ENCODE data around the gene C12orf75.
"Not testable (repeated sequence)": the region's sequence is repeated elsewhere in the genome, so short reads cannot be mapped to it uniquely, and the experiment has no call there.

The C12orf75 gene

DNA sequence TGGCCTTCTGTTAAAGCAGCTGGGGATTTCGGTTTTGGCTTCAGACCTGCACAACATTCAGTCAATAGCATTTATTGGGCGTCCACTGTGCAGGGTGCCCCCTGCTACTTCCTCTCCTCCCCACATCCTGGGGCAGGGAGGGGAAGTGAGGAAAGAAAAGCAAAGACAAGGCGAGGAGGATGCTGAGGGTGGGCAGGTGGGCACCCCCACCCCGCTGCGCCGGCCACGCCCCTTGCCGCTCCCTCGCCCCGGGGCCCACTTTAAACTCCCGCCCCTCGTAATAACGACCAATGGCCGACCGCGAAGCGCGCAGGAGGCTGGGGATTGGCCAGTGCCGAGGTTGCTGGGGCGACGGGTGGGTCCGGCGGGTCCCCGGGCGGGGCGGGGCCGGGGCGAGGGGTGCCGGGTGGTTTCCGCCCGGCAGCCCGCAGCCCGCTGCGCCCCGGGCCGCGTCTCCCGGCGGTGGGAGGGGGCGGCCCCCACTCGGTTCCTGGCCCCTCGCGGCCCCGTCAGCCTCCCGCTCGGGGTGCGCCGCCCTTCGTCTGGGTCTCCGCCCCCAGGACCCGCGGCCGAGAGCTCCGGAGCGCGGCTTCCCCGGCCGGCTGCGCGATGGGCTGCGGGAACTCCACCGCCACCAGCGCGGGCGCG, at the start of gene C12orf75:
Gene C12orf75 (plus strand): TSS at position 409 of the 648 bp plus-strand sequence. CDS start 201 bp downstream, at position 610.
- DNase-seq: peak; percentile 90

DNA sequence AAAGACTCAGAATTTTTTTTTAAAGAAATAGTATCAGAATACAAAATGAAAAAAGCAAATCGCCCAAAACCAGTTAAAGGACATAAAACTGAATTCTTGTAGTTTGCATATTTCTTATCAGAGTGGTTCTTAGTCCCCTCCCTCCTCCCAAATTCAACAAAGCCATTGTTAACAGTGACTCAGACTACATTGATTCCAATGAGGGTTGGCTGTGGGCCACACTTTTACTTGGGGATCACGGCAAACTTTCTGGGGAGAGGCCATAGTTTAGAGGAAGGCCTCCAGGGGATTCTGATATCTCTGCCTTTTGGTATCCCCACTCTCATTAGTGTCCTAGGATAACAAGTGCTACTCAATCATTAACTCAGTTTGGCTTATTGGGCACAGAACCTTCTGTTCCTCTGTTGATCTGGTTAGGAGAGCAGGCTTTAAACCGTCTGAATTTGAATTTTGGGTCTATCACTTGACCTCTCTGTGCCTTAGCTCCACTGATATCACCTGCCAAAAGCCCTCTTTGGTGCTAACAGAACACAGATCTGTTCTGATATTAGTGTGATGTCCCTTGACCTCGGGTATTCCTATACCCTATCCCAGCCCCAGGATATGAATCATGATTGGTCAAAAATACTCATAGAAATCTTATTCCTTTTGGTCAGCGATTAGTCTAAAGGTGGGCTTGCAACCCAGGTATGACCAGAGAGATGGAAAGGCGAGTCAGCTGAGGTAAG, 49.4 kb upstream of the C12orf75 start:
- no peak for DNase-seq

DNA sequence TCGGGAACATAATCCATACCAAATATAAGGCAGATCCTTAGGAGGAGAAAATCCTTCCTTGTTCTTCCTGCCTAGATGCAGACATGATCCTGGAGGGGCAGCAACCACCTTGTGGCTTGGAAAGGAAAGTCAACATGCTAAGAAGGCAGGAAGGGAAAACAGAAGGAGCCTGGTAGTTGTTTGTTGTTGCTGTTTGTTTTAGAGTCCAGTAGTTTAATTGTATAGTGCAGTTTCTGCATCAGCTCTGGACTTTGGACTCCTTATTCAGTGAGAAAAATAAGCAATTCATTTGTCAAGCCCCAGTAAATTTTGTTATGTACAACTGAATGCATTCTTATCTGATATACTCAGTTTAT, 48.8 kb upstream of the C12orf75 start:
- DNase-seq: no peak

DNA sequence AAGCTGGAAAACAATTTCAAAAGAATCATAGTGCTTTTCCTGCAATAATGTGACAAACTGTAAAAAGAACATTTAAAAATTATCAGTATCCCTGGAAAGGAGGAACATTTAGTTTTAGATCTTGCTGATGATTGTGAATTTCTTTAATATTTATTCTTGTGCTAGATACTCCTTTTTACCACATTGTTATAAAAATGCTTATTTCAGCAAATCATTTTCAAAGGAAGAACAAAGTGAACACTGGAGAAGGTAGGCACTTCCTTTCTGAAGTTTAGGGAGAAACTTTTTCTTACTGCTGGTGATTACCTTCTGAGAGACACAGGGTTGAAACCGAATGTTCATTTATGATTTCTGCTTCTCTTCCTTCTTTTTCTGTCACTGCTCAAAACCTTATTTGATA, 45.1 kb upstream of the C12orf75 start:
- DNase-seq: no peak

DNA sequence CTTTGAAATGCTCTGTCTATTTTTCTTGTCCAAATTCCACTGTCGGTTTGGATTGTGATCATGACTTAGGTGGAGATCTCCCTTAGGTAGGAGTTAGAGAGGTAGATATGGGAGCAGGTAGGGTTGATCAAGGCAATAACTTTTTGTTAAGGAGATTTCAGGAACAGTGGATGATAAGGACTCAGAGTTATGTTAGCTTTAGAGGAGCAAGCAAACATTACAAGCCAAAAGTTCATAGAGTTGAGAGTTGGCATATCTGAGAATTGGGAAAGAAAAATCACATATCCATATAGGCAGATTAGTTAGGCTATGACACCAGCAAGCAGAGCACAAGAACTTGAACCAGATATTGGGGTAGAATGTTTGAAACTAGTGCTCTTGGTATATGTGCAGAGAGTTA, 43.1 kb upstream of the C12orf75 start:
- no peak for DNase-seq

DNA sequence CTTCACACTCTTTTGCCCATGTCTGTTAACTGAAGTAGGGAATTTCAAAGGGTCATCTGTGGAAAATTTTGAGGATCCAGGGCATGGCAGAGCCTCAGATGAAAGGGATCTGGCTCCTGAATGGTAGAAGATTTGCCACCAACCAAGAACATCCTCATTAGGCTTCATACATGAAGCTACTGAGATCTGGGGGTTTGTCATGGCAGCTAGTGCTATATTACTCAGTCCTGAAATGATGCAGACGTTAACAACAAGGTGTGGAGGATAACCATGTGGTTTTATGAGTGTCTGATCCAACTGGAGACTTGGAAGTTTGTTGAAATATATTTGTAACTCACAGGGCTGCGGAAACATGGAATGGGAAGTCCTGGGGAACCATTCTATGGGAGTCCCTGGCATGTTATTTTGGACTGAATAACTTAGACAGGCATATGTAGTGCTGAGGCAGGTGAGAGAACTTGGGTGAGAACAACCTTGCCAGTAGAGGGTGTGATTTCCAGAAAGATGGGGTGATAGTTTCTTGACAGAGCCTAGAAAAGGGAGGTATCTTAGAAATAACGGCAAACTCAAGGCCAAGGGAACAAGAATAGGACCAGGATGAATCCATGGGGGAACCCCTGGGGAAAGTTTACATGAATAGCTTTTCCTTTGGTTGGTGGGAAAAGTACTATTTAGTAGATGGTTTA, 42.0 kb upstream of the C12orf75 start:
- DNase-seq: no peak

DNA sequence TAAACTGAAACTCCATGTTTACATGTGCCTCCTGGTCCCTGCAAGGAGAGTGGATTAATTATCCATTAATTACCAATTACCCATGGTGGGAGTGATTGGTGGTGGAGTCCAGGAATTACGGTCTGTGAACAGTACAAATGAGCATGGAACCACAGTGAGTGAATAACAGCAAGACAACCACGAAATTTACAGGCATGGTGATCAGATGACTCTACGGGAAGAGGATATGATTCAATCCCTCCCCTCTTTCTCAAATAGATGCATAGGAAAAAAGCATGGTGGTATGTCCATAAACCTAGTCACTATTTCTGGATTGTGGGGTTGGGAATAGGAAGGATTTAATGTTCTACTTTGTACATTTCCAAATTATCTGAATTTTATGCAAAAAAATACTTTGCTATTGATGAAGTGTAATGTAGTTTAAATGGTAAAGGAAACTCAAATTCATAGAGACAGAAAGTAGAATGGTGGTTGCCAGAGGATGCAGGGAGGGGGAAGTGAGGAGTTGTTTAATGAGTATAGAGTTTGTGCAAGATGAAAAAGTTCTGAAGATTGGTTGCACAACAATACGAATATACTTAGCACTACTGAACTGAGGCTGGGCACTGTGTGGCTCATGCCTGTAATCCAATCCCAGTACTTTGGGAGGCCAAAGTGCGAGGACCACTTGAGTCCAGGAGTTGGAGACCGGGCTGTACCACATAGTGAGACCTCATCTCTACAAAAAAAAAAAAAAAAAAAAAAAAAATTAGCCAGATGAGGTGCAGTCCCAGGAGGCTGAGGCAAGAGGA, 41.2 kb upstream of the C12orf75 start:
- DNase-seq: no peak

DNA sequence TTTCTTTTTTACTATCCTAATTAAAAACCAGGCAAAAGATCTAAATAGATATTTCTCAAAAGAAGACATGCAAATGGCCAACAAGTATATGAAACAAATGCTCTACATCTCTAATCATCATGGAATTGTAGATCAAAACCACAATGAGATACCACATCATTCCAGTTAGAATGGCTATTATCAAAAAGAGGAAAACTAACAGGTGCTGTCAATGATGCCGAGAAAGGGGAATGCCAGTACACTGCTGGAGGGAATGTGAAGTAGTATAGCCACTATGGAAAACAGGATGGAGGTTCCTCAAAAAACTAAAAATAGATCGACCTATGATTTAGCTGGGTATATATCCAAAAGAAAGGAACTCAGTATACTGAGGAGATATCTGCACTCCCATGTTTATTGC, 39.0 kb upstream of the C12orf75 start:
- DNase-seq: no peak

DNA sequence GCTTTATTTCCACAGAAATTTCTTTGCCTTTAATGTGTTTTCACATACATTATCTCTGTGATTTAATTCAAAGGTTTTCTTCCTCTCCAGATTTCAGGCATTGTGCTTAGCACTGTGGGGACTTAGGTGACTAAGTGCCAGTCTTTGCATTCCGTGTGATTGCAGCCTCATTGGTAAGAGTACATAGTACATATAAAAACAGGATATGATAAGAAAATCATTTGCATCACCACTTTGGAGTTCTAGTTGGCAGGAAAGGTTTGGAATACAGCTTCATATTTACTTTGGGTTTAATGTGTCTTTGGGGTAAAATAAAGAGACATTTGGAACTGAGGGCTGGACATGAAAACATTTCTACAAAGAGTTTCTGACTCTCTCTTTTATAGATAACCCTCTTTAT, 37.8 kb upstream of the C12orf75 start:
- DNase-seq: no peak

DNA sequence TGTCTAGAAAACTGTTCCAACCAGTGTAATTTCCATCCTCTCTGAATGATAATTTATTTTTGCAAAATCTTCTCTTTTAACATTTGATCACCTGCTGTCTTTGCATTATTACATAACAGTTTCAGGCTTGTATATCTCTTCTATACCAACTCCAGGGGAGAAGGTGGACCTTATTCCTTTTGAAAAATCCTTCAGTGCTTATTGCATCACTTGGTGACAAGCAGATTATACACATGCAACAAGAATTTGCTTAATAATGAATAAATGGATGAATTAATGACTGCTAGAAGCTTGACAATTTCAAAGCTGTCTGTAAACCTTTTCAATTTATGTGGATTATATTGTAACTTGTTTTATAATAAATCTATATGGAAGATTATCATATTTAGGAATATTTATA, 37.3 kb upstream of the C12orf75 start:
- DNase-seq: no peak

DNA sequence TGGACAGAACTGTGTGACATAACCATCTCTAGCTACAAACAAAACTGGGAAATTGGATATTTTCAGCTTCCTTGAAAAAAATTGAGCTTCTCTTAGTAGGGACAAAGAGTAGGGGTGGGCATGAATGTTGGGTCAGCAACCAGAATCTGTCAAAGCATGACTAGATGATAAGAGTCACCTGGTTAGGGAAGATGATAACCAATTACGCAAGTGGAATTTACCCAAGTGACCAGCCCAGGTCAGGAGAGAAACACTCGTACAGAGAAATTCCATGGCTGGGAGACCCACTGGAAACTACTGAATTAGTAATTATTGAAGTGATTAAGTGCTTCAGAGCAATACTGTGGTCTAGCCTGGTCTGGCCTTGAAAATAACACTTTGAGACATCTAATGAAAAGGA, 36.3 kb upstream of the C12orf75 start:
- DNase-seq: no peak

DNA sequence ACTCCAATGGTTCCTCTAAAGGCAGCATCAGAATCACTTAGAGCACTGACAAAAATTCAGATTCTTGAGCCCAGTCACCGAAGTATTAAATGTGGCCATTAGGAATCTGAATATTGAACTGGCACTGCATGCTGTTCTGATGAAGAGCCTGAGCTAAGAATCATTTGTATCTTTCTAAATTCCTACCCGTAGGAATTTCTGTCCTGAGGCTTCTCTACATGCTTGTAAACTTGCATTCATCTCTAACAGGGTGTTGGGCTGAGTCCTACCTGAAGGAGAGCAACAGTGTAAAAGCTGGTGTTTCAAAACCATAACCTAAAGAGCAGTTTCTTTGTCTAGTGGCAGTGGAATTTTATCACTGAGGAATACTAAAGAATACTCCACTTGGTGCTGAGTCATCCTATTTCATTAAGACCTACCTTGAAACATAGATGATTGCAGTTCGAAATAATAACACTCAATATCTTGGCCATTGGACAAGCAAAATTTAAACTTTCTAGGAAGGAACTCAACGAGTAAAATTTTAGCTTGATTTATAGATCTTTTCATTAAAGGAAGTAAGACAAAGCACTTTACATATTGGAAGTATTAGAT, 35.5 kb upstream of the C12orf75 start:
- no peak for DNase-seq

DNA sequence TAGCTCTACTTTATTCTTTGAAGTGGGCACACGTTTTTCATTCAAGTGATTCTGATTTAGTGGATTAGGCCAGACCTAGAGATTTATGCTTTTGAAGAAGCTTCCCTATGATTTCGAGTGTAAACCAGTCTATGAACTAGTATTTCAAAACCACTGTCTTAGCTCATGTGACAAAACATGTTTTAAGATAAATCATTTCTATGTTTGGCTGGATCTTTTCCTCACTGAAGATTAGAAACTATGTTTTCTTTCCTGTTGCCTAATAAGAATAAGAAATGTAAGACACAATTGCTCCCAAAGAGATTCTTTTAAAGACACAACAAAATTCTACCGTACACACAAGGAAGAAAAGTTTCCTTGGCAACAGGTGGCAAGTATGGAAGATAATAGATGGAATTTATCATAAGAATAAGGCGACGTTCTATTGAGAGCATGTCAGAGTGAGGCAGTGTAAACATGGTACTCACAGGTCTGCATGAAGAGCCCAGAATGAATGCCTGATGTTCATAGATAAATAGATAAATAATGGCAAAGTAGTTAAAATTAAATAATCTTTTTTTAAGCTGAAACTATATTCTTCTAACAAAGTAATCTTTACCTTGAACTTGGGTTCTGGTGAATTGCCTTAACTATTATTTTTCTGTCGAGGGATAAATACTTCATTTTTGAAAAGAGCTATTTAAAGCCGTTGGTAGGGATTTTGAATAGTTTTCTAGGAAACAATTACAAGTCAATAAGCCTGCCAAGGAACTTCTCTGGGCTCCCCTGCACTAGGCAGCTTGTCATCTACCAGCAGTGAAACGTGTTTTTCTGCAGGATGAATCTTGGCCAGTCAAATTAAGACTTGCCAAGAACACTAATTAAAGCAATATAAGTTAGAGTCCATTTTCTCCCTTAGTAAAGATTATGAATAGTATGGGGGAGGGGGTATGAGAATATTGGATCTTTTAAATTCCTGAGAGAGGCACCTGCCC, 34.1 kb upstream of the C12orf75 start:
- DNase-seq: no peak

DNA sequence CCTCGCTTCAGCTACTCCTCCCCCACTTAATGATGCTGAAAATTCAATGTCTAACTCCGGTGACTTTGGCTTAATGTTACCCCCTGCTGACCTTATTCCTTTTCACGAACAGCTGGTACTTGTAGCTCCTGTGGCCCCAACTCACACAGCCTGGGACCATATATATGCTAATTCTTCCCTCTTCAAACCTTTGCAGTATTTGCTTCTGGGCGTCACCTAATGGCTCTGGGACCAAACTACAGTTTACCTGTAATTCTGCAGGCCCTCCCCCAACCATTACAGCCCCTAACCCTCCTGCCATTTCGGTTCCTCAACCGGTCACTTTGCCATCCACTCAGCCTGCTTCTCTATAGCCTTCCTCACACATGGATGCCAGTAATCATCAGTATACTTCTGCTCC, 29.6 kb upstream of the C12orf75 start:
- DNase-seq: no peak

DNA sequence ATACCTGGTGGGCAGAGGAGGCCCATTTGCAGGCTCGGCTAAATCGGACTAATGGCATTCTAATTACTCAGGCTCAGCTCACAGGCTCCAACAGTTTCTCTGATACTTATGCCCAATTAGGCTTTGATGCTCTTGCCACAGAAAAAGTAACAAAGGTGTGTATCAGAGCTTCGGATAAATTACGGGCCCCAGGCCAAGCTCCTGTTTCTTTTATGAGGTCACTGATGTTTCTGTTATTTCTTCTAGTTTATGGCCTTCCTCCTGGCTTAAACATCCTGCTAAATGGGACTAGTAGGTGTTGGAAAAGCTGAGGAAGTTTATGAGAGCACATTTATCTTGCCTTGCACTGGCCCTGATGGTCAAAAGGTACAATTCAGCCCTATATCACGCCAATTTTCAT, 28.8 kb upstream of the C12orf75 start:
- no peak for DNase-seq

DNA sequence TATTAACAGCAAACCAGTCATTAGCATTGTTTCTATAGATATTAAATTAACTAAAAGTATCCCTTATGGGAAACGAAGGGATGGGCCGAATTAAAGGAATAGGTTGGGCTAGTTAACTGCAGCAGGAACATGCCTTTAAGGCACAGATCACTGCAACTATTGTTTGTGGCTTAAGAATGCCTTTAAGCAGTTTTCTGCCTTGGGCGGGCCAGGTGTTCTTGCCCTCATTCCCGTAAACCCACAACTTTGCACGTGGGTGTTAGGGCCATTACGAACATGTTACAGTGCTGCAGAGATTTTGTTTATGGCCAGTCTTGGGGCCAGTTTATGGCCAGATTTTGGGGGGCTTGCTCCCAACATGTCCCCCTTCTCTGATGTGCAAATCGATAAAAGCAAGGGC, 27.5 kb upstream of the C12orf75 start:
- DNase-seq: not testable (repeated sequence)

DNA sequence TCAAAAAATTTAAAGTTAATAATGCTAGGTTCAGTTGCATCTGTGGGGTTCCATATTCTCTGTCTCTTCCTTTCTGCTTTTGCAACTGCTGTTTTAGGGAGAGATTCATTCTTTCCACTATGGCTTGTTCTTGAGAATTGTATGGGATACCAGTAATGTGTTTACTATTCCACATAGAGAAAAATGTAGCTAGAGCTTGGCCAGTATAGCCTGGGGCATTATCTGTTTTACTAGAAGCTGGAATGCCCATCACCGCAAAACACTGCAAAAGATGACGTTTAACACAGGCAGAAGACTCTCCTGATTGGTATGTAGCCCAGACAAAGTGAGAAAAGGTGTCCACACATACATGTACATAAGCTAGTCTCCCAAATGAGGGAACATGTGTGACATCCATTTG, 25.9 kb upstream of the C12orf75 start:
- not testable (repeated sequence) for DNase-seq

DNA sequence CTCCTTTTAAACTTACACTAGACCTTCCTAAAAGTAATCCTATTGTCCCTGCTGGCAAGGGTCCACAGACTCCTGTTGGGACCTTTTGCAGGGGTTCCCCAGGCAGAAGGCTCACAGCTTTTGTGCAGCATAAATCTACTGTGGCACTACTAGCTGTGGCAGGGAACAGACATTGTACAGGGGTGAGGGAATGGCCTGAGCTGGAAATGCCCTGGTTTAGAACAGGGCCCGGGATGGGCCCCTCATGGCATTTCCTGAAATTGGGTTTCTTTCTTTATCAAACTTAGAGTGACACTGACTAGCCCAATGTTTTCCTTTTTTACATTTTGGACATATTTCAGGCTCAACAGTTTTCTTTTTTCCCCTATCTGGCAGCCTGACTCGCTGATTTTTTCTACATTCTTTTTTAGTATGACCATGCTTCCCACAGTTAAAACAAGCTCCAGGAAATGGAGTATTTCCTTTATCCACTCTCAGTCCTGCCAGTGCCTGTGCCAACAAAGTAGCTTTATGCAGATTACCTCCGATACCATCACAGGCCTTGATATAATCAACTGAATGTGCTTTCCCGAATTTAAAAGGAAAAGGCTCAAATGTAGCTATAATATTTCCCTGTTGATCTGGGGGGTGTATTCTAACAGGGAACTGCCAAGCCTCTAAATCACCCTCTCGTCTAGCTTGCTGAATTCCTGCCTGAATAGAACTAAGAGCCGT, 22.7 kb upstream of the C12orf75 start:
- DNase-seq: not testable (repeated sequence)

DNA sequence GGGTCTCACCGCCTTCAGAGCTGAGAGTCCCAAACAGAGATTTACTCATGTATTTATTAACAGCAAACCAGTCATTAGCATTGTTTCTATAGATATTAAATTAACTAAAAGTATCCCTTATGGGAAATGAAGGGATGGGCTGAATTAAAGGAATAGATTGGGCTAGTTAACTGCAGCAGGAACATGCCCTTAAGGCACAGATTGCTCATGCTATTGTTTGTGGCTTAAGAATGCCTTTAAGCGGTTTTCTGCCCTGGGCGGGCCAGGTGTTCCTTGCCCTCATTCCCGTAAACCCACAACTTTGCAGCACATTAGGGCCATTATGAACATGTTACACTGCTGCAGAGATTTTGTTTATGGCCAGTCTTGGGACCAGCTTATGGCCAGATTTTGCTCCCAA, 21.7 kb upstream of the C12orf75 start:
- not testable (repeated sequence) for DNase-seq

DNA sequence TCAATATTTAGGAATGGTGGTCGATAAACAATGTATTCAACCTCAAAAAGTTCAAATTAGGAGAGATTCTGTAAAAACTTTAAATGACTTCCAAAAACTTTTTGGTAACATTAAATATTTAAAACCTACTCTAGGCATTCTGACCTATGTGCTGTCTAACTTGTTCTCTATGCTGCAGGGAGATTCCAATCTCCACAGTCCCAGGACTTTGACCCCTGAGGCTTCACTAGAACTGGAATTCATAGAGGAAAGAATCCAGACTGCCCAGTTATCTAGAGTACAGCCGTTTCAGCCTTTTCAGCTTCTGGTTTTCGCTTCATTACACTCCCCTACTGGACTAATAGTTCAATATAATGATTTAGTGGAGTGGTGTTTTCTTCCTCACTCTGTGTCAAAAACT, 21.1 kb upstream of the C12orf75 start:
- not testable (repeated sequence) for DNase-seq

DNA sequence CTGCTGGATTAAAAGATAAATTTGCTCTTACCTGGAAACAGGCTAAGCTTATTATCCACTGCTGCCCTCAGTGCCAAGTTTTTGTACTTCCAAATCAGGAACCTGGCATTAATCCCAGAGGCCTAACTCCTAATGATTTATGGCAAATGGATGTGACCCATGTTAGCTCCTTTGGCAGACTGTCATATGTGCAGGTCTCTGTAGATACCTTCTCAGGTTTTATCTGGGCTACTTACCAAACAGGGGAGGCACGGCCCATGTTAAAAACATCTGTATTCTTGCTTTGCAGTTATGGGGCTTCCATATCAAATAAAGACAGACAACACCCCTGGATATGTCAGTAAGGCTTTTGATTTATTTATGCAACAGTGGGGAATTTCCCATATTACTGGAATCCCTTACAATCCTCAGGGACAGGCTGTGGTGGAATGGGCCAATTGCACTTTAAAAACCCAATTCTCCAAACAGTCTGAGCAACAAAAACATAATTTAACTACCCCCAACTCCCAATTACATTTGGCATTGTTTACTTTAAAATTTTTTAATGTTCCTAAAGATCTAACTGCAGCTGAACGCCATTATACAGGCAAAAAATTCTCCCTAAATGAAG, 19.9 kb upstream of the C12orf75 start:
- DNase-seq: not testable (repeated sequence)
